HG03571 (cell line): ENCODE results near the gene RPS28.
"Not testable (repeated sequence)": the region's sequence is repeated elsewhere in the genome, so short reads cannot be mapped to it uniquely, and the experiment has no call there.

Source experiments
- ATAC-seq: cut with Tn5 transposase; IDR thresholded peaks from one replicate; pipeline ENCODE4 v1.9.1; 2021; ENCODE audit not compliant: unreplicated experiment

The RPS28 gene

GRCh38 chr19:8340341-8341096 is 19.2 kb downstream of the RPS28 start:
- ATAC-seq: no peak

- ATAC-seq: not testable (repeated sequence)
These were observed 20.2 kb downstream of the RPS28 start for GRCh38 chr19:8341504-8341903.

GRCh38 chr19:8342316-8342683 is 21.0 kb downstream of the RPS28 start:
- ATAC-seq: no peak

- peak; percentile 84 for ATAC-seq
These were observed 21.6 kb downstream of the RPS28 start, which contains the start of gene KANK3 for GRCh38 chr19:8342684-8343482. Gene KANK3, minus strand, starts transcription at chr19:8343262. Its CDS starts 5,434 bp downstream, at chr19:8337828.

GRCh38 chr19:8343483-8343844 is 22.2 kb downstream of the RPS28 start:
- no peak for ATAC-seq

GRCh38 chr19:8349629-8350372 is 28.5 kb downstream of the RPS28 start:
- not testable (repeated sequence) for ATAC-seq

- no peak for ATAC-seq
These were observed 31.0 kb downstream of the RPS28 start for GRCh38 chr19:8352134-8352827.

GRCh38 chr19:8352845-8353244 is 31.5 kb downstream of the RPS28 start:
- ATAC-seq: not testable (repeated sequence)

- no peak for ATAC-seq
These were observed 34.5 kb downstream of the RPS28 start for GRCh38 chr19:8355631-8356402.

GRCh38 chr19:8357007-8357521 is 35.8 kb downstream of the RPS28 start:
- no peak for ATAC-seq

GRCh38 chr19:8358948-8359347 is 37.7 kb downstream of the RPS28 start:
- no peak for ATAC-seq

- ATAC-seq: no peak
These were observed 38.9 kb downstream of the RPS28 start for GRCh38 chr19:8360196-8360595.

- no peak for ATAC-seq
These were observed 40.9 kb downstream of the RPS28 start for GRCh38 chr19:8361921-8362793.

- ATAC-seq: no peak
These were observed 42.8 kb downstream of the RPS28 start, which contains the start of gene ANGPTL4 for GRCh38 chr19:8363803-8364771. Gene ANGPTL4, plus strand, starts transcription at chr19:8364155. Its CDS starts 167 bp downstream, at chr19:8364322.

- ATAC-seq: no peak
These were observed 44.9 kb downstream of the RPS28 start for GRCh38 chr19:8366121-8366581.

GRCh38 chr19:8366961-8367326 is 45.6 kb downstream of the RPS28 start:
- ATAC-seq: no peak

GRCh38 chr19:8367327-8368001 is 46.2 kb downstream of the RPS28 start:
- no peak for ATAC-seq
